NCI-H1417 (cell line): ENCODE results near the gene SIGLEC5.

ENCODE experiments used
- DNase-seq, 3 experiments: peaks; one replicate each; lab custom pipeline; 2025; lab: John Stamatoyannopoulos, UW

SIGLEC5 gene

DNA sequence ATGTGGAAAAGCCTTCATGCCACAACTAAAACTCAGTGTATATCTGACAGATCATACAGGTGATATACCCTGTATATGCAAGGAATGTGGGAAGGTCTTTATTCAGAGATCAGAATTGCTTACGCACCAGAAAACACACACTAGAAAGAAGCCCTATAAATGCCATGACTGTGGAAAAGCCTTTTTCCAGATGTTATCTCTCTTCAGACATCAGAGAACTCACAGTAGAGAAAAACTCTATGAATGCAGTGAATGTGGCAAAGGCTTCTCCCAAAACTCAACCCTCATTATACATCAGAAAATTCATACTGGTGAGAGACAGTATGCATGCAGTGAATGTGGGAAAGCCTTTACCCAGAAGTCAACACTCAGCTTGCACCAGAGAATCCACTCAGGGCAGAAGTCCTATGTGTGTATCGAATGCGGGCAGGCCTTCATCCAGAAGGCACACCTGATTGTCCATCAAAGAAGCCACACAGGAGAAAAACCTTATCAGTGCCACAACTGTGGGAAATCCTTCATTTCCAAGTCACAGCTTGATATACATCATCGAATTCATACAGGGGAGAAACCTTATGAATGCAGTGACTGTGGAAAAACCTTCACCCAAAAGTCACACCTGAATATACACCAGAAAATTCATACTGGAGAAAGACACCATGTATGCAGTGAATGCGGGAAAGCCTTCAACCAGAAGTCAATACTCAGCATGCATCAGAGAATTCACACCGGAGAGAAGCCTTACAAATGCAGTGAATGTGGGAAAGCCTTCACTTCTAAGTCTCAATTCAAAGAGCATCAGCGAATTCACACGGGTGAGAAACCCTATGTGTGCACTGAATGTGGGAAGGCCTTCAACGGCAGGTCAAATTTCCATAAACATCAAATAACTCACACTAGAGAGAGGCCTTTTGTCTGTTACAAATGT lies 42.7 kb downstream of the SIGLEC5 start:
- no peak for DNase-seq

DNA sequence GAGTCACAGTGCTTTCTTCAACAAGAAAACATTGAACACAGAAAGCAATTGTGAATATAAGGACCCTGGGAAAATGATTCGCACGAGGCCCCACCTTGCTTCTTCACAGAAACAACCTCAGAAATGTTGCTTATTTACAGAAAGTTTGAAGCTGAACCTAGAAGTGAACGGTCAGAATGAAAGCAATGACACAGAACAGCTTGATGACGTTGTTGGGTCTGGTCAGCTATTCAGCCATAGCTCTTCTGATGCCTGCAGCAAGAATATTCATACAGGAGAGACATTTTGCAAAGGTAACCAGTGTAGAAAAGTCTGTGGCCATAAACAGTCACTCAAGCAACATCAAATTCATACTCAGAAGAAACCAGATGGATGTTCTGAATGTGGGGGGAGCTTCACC lies 43.4 kb downstream of the SIGLEC5 start:
- DNase-seq = no peak

- DNase-seq = no peak
These were observed 44.0 kb downstream of the SIGLEC5 start for GRCh38 chr19:51586103-51586728.

DNA sequence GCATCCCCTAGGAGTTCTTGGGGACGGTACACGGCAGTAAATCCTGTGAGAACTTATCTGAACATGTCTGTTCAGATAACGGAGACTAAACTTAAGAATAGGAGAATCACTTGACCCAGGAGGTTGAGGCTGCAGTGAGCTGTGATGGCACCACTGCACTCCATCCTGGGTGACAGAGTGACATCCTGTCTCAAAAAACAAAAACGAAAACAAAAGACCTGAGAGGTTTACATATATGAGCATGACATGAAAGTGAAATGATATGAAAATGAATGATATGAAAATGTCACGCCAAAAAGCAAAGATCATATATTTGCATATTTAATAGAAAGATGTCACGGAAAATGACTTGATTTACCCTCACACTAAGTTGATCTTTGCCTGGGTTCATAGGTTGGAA lies 53.4 kb downstream of the SIGLEC5 start:
- DNase-seq = no peak

- DNase-seq = no peak
These were observed 56.9 kb downstream of the SIGLEC5 start for GRCh38 chr19:51573331-51573730.

GRCh38 chr19:51572908-51573307 lies 57.3 kb downstream of the SIGLEC5 start:
- no peak for DNase-seq

- no peak for DNase-seq
These were observed 57.8 kb downstream of the SIGLEC5 start for GRCh38 chr19:51572410-51572809.

- peak in 1 of 3 experiments; percentile 40 for DNase-seq
These were observed 58.6 kb downstream of the SIGLEC5 start for GRCh38 chr19:51571599-51571998.

- peak; percentile 93 to 98 (median 95) for DNase-seq
These were observed 59.1 kb downstream of the SIGLEC5 start, which contains the start of gene ZNF175 for GRCh38 chr19:51570962-51571575. Gene ZNF175, plus strand, starts transcription at chr19:51571283. Its CDS starts 2,047 bp downstream, at chr19:51573330.

DNA sequence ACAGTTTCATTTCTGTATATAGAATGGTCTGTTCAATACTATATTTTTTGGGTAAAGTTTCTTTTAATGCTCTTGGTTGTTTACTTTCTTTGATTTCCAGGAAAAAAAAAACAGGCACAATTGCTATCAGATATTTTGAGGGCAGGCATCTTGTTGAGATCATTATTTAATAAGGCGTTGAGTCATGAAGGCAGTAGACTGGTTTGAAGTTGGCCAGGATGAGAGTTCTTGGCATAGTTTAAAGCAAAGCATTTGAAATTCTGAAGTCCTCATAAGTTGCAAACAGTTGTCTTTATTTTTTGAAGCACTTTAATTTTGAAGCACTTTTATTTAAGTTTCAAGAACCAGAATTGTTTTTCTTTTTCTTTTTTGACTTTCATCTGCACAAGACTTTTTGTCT lies 61.7 kb downstream of the SIGLEC5 start:
- no peak for DNase-seq

- no peak for DNase-seq
These were observed 62.6 kb downstream of the SIGLEC5 start for GRCh38 chr19:51567583-51567982.

DNA sequence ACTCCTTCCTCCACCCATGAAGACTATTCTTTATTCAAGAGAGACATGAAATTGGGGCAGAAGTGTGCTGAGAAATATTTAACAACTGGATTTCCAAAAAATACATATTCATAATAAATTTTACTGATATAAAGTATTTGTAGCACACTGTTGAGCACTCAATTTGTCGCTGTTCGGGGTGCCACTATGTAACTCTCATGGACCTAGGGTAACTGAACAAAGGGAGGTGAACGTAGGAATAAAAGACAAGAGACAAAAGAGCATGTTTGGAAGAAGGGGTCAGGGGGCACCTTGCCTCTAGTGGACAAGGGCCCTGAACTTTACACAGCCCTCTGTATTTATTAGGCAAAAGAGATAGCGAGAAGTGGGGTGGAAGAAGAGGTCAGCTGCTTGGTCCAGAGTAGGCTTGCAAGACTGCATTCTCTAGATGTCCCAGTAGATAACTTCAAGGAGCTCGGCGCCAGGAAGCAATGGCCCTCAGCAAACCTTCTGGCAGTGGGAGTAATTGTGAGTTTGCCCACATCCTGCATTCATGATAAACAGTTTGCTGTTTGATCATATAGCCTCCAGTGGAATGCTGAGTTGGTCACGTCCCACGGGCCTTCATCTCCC lies 63.6 kb downstream of the SIGLEC5 start:
- no peak for DNase-seq

DNA sequence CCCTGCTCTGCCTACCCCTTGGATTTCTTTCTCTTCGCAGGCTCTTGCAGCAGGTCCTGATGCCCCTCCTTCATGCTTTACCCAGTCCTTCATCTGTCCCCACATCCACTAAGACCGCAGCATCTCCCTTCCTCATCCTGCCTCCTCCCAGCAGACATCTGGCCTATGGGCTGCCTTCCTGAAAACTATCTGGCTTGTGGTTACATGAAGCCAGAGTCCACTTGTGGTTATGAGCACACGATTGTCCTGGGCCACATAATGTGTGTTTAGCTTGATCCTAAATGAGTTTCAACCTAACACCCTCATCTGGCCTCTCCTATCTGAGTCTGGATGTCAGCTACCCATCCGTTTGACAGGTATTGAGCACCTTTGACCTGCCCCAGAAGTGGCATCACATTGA lies 64.6 kb downstream of the SIGLEC5 start:
- DNase-seq = no peak

DNA sequence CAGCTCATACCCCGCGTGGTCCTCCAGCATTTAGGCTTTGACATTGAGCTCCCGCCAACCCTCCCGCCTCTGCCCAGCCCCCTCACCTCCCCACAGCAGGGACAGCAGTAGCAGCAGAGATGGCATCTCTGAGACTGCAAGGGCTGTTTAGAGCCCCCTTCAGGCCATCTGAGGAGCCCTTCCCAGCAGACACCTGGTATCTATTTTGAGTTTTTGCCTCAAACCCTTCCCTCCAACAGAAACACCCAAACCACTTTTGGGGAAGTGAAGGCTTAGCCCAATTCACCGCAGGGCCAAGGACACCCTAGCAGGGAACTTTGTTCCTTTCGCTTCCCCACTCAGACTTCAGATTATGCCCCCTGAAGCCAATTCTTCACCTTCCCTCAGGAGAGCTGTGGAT lies 65.4 kb downstream of the SIGLEC5 start:
- DNase-seq = no peak
